ENCODE data around the gene CAB39.
"Not testable (repeated sequence)": the region's sequence is repeated elsewhere in the genome, so short reads cannot be mapped to it uniquely, and the experiment has no call there.

The CAB39 gene

GRCh38 chr2:230682546-230682945 lies 30.1 kb upstream of the CAB39 start:
- no peak for DNase-seq (ENCODE audit: low read depth in 2 of 3, low spot score in 1 of 3)

DNA sequence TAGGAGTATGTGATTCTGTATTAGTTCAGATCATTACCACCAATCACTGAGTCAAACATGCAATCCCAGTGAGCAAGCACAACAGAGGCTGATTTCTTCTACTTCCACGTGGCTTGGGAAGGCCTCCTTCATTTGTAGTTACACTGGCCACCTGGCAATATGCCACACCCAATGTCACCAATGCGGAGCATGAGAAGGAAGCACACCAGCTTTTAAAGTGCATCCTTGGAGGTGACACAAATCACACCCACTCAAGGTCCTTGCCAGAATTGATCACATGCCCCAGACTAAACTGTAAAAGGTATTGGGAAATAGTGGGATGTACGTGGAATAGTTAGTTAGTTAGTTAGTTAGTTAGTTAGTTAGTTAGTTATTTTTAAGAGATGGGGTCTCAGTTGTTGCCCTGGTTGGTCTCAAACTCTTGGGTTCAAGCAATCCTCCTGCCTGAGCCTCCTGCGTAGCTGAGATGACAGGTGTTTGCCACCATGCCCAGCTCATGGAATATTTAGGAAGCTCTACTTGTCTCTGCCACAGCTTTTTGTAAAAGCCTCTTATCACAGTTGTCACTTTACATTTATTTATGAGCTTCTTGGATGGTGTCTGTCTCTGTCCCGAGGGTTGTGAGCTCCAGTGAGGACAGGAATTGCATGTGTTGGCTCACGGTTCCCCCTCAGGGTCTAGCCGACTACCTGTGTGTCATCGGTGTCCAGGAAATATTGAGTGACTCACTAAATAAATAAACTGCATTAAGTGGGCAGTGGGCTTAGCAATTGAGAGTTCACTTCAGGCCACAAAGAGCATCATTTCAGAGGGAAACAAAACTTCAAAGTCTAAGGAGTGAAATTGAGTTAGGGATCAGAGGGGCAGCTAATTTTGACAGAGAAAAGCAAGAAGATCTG lies 28.1 kb upstream of the CAB39 start:
- DNase-seq (ENCODE audit: low read depth in 2 of 3, low spot score in 1 of 3): no peak

DNA sequence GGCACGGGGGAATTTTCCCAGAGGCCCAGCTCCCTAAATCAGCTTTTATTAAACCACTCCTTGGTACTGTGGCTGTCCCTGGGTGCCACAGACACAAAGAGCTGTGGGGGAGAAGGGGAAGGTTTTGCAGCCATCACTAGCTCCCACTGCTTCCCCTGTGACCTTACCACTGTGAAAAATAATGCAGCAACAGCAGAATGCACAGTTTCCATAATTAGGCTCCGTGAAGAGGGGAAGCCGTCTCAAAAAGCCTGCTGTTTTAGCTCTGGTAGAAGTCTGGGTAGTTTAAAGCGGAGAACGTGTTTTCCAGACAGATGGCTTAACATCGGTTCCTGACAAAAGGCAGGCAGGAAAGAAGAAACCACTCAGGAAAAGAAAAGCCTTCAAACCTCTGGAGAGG lies 27.5 kb upstream of the CAB39 start:
- DNase-seq (ENCODE audit: low read depth in 2 of 3, low spot score in 1 of 3): no peak

DNA sequence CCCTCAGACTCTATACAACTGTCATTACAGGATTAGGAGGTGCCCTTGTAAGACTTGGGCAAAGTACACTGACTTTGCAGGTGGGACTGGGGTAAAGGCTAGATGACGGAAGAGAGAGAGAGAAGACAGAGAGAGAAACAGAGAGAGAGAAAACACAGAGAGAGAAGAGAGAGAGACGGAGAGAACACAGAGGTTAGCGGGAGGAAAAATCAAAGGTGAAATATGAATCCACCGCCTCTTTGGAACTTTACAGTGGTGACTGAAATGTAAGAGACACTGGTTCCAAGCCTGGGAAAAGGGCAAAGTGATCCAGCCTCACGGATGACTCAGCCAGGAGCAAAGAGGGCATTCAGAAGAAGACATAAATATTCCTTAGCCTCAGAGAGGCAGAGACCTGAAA lies 25.1 kb upstream of the CAB39 start:
- no peak for DNase-seq (ENCODE audit: low read depth in 2 of 3, low spot score in 1 of 3)

DNA sequence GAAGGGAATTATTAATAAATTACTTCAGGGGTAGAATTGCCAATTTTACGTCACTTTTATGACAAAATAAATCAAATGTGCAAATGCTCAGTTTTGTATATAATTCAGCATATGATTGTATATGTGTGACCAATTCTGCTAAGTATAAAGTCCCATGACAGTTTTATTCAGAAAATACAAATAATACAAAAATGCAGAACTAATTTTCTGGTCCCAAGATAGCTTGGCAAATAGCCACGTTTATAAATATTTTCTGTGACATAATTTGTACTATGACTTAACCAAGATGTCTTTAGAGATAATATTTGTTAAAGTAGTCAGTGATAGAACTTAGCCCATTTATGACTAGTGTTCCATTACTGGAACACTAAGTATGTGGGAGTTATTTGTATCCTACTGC lies 24.2 kb upstream of the CAB39 start:
- no peak for DNase-seq (ENCODE audit: low read depth in 2 of 3, low spot score in 1 of 3)

DNA sequence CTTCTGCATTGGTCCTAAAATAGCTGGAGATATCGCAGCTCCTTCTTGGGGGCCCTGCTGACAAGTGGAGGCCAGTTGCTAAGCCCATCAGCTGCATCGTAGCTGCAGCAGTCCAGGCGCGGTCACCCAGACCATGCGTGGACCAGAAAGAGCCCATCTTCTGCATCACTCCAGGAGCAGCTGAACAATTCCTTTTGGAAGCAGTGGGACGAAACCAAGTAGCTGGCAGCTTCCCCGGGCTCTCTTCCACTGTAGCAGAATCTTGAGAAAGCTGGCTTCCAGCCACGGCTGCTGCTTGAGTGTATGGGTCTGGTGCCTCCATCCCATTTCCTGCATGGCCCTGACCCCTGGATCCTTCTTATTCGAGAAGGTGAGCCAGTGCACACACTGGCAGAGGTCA lies 22.2 kb upstream of the CAB39 start:
- no peak for DNase-seq (ENCODE audit: low read depth in 2 of 3, low spot score in 1 of 3)

DNA sequence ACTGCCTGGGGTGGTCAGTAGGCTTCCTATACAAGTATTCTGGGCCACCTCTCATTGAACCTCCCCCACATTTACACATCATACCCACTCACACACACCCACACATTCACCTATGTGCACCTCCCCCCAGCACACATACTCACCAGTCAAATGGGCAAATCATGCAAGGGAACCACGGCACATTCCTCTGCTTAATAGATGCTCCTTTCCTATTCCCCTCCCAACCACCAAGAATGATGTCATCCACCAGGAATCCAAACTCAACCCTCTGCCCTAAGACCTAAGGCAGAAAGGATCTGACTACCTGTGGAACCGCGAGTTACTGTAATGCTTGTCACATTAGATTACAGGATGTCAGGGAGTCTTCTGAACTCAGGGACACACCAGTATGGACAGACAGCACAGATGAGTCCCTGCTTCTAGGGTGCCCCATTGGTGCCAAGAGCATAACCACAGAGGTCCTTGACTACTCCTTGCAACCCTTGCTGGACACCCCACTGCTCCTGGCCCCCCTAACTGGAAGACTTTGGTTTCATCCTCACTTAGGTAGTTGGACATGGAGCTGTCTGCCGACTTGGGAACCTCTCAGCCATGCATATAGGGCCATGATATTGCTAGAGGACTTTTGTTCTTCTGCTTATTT lies 21.5 kb upstream of the CAB39 start:
- no peak for DNase-seq (ENCODE audit: low read depth in 2 of 3, low spot score in 1 of 3)

DNA sequence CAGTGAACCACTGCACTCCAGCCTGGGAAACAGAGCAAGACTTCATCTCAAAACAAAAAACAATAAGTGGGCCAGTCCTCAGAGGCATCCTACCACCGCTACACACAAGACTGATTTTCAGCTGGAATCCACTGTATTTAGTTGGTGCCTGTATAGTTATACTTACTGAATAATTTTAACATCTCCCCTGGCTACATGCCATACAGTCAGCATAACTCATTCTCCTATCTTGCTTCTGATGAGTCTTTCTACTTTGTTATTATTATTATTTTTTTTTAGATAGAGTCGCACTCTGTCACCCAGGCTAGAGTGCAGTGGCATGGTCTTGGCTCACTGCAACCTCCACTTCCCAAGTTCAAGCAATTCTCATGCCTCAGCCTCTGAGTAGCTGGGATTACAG lies 19.9 kb upstream of the CAB39 start:
- DNase-seq (ENCODE audit: low read depth in 2 of 3, low spot score in 1 of 3): no peak

GRCh38 chr2:230693411-230693810 lies 19.2 kb upstream of the CAB39 start:
- DNase-seq (ENCODE audit: low read depth in 2 of 3, low spot score in 1 of 3): no peak

- DNase-seq (ENCODE audit: low read depth in 2 of 3, low spot score in 1 of 3): no peak
Measured at GRCh38 chr2:230694241-230694640, 18.4 kb upstream of the CAB39 start.

DNA sequence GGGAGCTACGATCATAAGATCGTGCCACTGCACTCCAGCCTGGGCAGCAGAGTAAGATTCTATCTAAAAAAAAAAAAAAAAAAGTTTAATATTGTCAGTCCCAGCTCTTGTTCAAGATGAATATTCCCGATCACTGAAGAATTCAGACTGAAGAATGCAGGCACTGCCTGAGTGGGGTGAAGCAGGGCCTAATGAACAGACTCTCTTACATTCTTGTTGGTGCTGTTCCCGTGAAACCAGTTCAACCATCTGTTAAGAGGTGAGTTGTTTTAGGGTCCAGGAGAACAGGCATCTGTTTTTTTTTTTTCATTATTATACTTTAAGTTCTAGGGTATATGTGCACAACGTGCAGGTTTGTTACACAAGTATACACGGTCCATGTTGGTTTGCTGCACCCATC lies 17.1 kb upstream of the CAB39 start:
- DNase-seq (ENCODE audit: low read depth in 2 of 3, low spot score in 1 of 3): no peak

- DNase-seq (ENCODE audit: low read depth in 2 of 3, low spot score in 1 of 3): no peak
Measured at GRCh38 chr2:230696670-230697069, 16.0 kb upstream of the CAB39 start.

DNA sequence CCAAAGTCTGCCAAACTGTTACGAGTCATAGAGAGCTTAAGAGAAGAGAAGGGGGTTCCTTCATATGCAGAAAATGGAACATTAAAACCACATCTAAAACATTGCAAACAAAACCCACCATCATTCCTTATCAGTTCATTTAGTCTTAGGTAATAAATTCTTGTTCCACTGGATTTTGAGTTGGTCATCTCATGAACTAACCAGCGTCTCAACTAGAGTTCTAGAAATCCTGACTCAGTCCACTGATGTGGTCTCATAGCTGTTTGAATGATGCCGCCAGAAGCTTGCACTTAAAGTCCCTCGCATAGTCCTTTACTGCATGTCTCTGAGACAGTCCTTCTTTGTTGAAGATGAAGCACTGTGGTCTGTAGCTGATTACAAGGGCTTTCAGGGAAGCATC lies 15.0 kb upstream of the CAB39 start:
- DNase-seq (ENCODE audit: low read depth in 2 of 3, low spot score in 1 of 3): no peak

DNA sequence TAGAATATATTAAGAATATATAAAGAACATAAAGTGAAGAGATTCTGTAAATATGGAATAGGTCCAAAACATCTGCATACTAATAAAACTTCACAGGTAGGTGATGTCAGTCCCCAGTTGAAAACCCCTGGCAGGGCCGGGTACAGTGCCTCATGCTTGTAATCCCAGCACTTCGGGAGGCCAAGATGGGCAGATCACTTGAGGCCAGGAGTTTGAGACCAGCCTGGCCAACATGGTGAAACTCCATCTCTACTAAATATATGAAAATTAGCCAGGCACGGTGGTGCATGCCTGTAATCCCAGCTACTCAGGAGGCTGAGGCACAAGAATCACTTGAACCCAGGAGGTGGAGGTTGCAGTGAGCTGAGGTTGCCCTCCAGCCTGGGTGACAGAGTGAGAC lies 13.9 kb upstream of the CAB39 start:
- not testable (repeated sequence) for DNase-seq (ENCODE audit: low read depth in 2 of 3, low spot score in 1 of 3)

DNA sequence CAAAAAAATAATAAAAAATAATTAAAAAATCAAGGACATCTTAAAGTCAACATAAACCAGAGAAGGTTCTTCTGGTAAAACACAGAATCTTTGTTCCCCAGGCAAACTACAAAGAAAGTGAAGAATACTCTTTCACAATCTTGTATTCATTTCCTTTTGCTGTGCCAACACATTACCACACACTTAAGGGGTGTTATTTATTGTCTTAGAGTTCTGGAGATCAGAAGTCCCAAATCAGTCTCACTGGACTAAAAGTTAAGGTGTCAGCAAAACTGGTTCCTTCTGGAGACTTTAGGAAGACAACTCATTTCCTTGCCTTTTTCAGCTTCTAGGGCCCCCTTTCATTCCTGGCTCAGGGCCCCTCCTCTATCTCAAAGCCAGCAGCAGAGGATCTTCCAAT lies 12.2 kb upstream of the CAB39 start:
- no peak for DNase-seq (ENCODE audit: low read depth in 2 of 3, low spot score in 1 of 3)

- DNase-seq (ENCODE audit: low read depth in 2 of 3, low spot score in 1 of 3): no peak
Measured at GRCh38 chr2:230701308-230701707, 11.3 kb upstream of the CAB39 start.

DNA sequence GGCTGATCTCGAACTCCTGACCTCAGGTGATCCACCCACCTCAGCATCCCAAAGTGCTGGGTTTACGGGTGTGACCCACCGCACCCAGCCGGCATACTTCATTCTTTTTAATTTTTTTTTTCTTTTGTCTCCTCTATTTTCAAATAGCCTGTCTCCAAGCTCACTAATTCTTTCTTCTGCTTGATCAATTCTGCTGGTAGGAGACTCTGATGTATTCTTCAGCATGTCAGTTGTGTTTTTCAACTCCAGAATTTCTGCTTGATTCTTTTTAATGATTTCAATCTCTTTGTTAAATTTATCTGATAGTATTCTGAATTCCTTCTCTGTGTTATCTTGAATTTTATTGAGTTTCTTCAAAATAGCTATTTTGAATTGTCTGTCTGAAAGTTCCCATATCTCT lies 10.2 kb upstream of the CAB39 start:
- not testable (repeated sequence) for DNase-seq (ENCODE audit: low read depth in 2 of 3, low spot score in 1 of 3)

- DNase-seq (ENCODE audit: low read depth in 2 of 3, low spot score in 1 of 3): no peak
Measured at GRCh38 chr2:230703514-230703913, 9.1 kb upstream of the CAB39 start.

GRCh38 chr2:230706053-230706521 lies 6.6 kb upstream of the CAB39 start:
- no peak for DNase-seq (ENCODE audit: low read depth in 2 of 3, low spot score in 1 of 3)

DNA sequence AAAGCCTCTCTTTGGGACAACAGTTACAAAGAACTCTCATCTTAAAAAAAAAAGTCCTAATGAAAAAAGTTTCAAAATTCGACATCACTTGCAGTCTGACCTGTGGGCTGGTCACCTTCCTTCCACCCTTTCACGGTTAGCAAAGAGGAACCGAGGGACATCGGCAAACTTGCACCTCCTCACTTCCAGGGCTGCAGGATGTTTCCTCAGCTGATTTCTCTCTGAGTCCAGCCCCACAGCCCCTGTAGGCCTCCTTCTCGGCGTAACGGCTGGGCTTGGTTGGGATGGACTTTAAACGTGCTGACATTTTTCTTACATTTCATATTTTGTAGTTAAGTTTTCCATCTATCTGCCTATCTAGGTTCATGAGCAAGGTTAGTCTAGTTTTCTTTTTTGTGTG lies 5.7 kb upstream of the CAB39 start:
- DNase-seq (ENCODE audit: low read depth in 2 of 3, low spot score in 1 of 3): no peak

DNA sequence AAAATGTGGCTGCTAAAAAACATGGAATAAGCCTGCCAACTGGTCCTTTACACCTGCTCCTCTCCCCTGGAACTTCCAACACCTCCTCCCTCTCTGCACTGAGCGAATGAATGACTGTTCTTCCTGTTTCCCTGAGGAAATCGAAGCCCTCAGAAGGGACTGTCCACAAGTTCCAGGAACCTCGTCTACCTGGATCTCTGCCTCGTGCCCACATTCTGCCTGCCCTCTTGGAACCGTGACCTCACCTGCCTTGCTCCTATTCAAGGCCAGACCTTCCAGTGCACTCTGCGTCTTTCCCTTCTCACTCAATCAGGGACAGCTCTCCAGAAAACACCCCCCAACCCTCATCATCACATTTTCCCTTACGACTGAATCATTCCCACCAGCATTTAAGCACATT lies 4.4 kb upstream of the CAB39 start:
- no peak for DNase-seq (ENCODE audit: low read depth in 2 of 3, low spot score in 1 of 3)

DNA sequence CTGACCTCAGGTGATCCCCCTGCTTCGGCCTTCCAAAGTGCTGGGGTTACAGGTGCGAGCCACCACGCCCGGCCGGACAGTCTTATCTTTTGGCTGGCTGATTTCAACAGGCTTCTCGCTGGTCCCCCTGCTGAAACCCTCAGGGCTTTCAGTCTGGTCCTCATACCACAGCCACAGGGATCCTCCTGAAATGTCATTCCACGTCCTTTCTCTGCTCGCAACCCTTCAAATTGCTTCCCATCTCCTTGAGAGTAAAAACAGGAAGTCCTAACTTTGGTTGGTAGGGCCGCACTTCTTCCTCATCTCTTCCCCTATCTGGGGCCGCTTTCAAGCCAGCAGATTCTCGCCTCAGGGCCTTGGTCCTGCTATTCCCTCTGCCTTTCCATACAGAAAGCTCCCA lies 1.4 kb upstream of the CAB39 start:
- no peak for DNase-seq (ENCODE audit: low read depth in 2 of 3, low spot score in 1 of 3)

All from stimulated activated CD4-positive, alpha-beta T cell treated with anti-CD3 and anti-CD28 coated beads, Interleukin-12 subunit alpha, Interleukin-12 subunit beta, amount 100 ng/mL, for 48 hours (primary cell).